B cell (primary cell): ENCODE measurements around the gene NOS1AP. TPM values are rescaled to one million over a fixed set of nuclear protein-coding genes. Genes with fewer than 3 reads are reported as not detected.

Experiments used
- ATAC-seq: fragments of 200-7000 bp; cut with Tn5 transposase; one replicate; pipeline ENCODE4 v1.10.0; 2021; ENCODE audit warnings: low read depth, mild to moderate bottlenecking, moderate number of reproducible peaks, moderate library complexity
- CTCF ChIA-PET: fragments of 350-600 bp; sonication (Branson Sonifier 250); formaldehyde crosslinking; loops from one replicate; lab custom pipeline; 2021; ENCODE audit warnings: antibody characterized with exemption, inconsistent platforms; lab: Charles Lee
- POLR2A ChIA-PET: fragments of 350-600 bp; sonication (Branson Sonifier 250); formaldehyde crosslinking; loops from one replicate; lab custom pipeline; 2021; ENCODE audit warnings: antibody characterized with exemption; lab: Charles Lee
- DNase-seq: peaks from one replicate; pipeline ENCODE4 v3.0.0; 2013
- H2AFZ ChIP-seq: 2 replicates; pipeline ENCODE4 v1.6.1; 2012; ENCODE audit warnings: mild to moderate bottlenecking, low read depth, low read length; ENCODE audit not compliant: insufficient read depth, poor library complexity, severe bottlenecking
- H3K27ac ChIP-seq, 2 donors: 1 replicate in 1 of 2; 2 replicates in 1 of 2; pipeline ENCODE4 v1.5.1; 2012 to 2013; ENCODE audit warnings: low read length in 2 of 2, mild to moderate bottlenecking in 2 of 2, moderate library complexity in 1 of 2
- H3K27me3 ChIP-seq, 4 experiments: fragments of 200-600 bp in 1 of 4; sonication (generic) in 1 of 4; replicated peaks in 1 of 4; 1 replicate in 2 of 4; 2 replicates in 2 of 4; pipeline versions ENCODE4 v1.6.1 to v1.7.0; 2013 to 2016; ENCODE audit warnings: low read length in 3 of 4, mild to moderate bottlenecking in 2 of 4, mixed read lengths in 1 of 4, moderate library complexity in 1 of 4; ENCODE audit not compliant: insufficient read depth in 4 of 4, control insufficient read depth in 3 of 4; ENCODE audit errors: control extremely low read depth in 1 of 4
- H3K36me3 ChIP-seq, 2 experiments: replicated peaks in 1 of 2; 1 replicate in 1 of 2; 2 replicates in 1 of 2; pipeline versions ENCODE4 v1.6.1 to v1.7.1; 2013; ENCODE audit warnings: low read length in 1 of 2; ENCODE audit not compliant: insufficient read depth in 2 of 2, control insufficient read depth in 1 of 2; ENCODE audit errors: control extremely low read depth in 1 of 2, extremely low read depth in 1 of 2
- H3K4me1 ChIP-seq, 2 donors: fragments of 200-600 bp in 1 of 2; sonication (generic) in 1 of 2; 1 replicate in 1 of 2; 2 replicates in 1 of 2; pipeline versions ENCODE4 v1.5.1 to v1.6.1; 2013 to 2017; ENCODE audit warnings: low read length in 2 of 2; ENCODE audit not compliant: control insufficient read depth in 2 of 2, insufficient read depth in 2 of 2
- H3K4me2 ChIP-seq: replicated peaks from 2 replicates; pipeline ENCODE3; 2012; ENCODE audit warnings: mild to moderate bottlenecking, low read depth, low read length; ENCODE audit not compliant: poor library complexity, severe bottlenecking
- H3K4me3 ChIP-seq, 5 experiments: fragments of 200-600 bp in 1 of 5; sonication (generic) in 1 of 5; 1 replicate in 3 of 5; 2 replicates in 2 of 5; pipeline versions ENCODE4 v1.5.1 to v1.7.0; 2011 to 2016; ENCODE audit warnings: low read length in 4 of 5, mild to moderate bottlenecking in 4 of 5, low read depth in 2 of 5, control low read depth in 1 of 5, moderate library complexity in 1 of 5; ENCODE audit not compliant: insufficient read depth in 1 of 5; ENCODE audit errors: control extremely low read depth in 1 of 5, extremely low read depth in 1 of 5
- H3K79me2 ChIP-seq: fragments of 200-600 bp; sonication (generic); one replicate; pipeline ENCODE4 v1.6.0; 2016; ENCODE audit warnings: low read length; ENCODE audit not compliant: control insufficient read depth, insufficient read depth
- H3K9ac ChIP-seq: fragments of 200-600 bp; sonication (generic); 2 replicates; pipeline ENCODE4 v1.6.1; 2017; ENCODE audit warnings: mild to moderate bottlenecking, low read length, moderate library complexity
- H3K9me3 ChIP-seq, 3 donors: one replicate each; pipeline versions ENCODE4 v1.6.1 to v1.7.1; 2013; ENCODE audit warnings: low read length in 2 of 3; ENCODE audit not compliant: control insufficient read depth in 2 of 3, insufficient read depth in 1 of 3; ENCODE audit errors: control extremely low read depth in 1 of 3
- H4K20me1 ChIP-seq: 2 replicates; pipeline ENCODE4 v1.6.0; 2012; ENCODE audit warnings: mild to moderate bottlenecking, low read length; ENCODE audit not compliant: insufficient read depth, control insufficient read depth, poor library complexity, severe bottlenecking
- H3K27ac Mint-ChIP-seq: one replicate; pipeline ENCODE4 v1.8.0; 2021; ENCODE audit warnings: mixed read lengths
- H3K27me3 Mint-ChIP-seq: one replicate; pipeline ENCODE4 v1.8.0; 2021; ENCODE audit warnings: mixed read lengths
- H3K4me1 Mint-ChIP-seq: one replicate; pipeline ENCODE4 v1.8.0; 2021; ENCODE audit warnings: mixed read lengths
- H3K4me3 Mint-ChIP-seq: one replicate; pipeline ENCODE4 v1.8.0; 2021; ENCODE audit warnings: mixed read lengths
- H3K9me3 Mint-ChIP-seq: one replicate; pipeline ENCODE4 v1.8.0; 2022; ENCODE audit warnings: mixed read lengths; ENCODE audit not compliant: insufficient read depth
- CTCF ChIP-seq: fragments of 200-600 bp; IDR thresholded peaks from one replicate; pipeline ENCODE4 v1.8.0; 2022; ENCODE audit warnings: antibody characterized with exemption, mild to moderate bottlenecking
- EZH2 ChIP-seq: IDR thresholded peaks from 2 replicates; pipeline ENCODE4 v1.6.1; 2012; ENCODE audit warnings: borderline replicate concordance, low read depth, mild to moderate bottlenecking, moderate library complexity, low read length; ENCODE audit not compliant: insufficient read depth, poor library complexity, severe bottlenecking
- WGBS: methylation state at CpG from one replicate; pipeline ENCODE4 v1.1.5; 2013; ENCODE audit warnings: missing lambda C conversion rate; ENCODE audit not compliant: insufficient coverage; 5-methylcytosine and 5-hydroxymethylcytosine counted together
- intact Hi-C: fragments of 100-400 bp; cut with micrococcal nuclease; formaldehyde crosslinking; loops from one replicate; pipeline ENCODE4 v1.10.0; 2022
- polyA plus RNA-seq: library from polyadenylated mRNA; depleted of rRNA; stranded (reverse); fragments of >200 nt; gene quantifications from 2 replicates; pipeline ENCODE4 v1.2.3, GENCODE V29; 2012
- total RNA-seq, 2 donors: library from RNA; stranded (reverse); fragments of 120-200 nt in 1 of 2; gene quantifications; 1 replicate in 1 of 2; 2 replicates in 1 of 2; pipeline versions ENCODE4 v1.2.3 to v1.2.4, GENCODE V29; 2013 to 2022

The NOS1AP gene
- total and polyA plus RNA-seq, 2 donors (not counting 1 experiment from before 2014, with no cell fraction given) = 0.32 TPM; not detected in 1

GRCh38 chr1:162317621-162318020 lies 248.1 kb downstream of the NOS1AP start:
- ChIA-PET POLR2A (no interaction called here), CTCF (no interaction called here)
- H3K36me3 ChIP-seq = no peaks in the 10 kb centered on the region
- H3K9ac ChIP-seq = no peak overlapping the region
- no peak for TF ChIP-seq CTCF
- no peak for TF ChIP-seq EZH2
- ATAC-seq (no peak), DNase-seq (no peak)
- WGBS = 57% methylated on average over 1 of the region's 5 CpGs
- no peaks in the 10 kb centered on the region for H3K9me3 Mint-ChIP-seq
- H3K27ac ChIP-seq = no peak overlapping the region
- no peaks in the 10 kb centered on the region for H3K9me3 ChIP-seq
- no peaks in the 10 kb centered on the region for H3K4me1 Mint-ChIP-seq
- H3K27me3 Mint-ChIP-seq = peaks cover 42% of the 10 kb centered on the region
- H3K4me3 Mint-ChIP-seq = no peak overlapping the region
- H3K4me2 ChIP-seq = no peak overlapping the region
- H3K4me1 ChIP-seq = no peaks in the 10 kb centered on the region
- no peak overlapping the region for H3K27ac Mint-ChIP-seq
- H3K4me3 ChIP-seq = no peak overlapping the region
- peaks cover 0 to 3% (median 0%) of the 10 kb centered on the region in 4 experiments for H3K27me3 ChIP-seq
- no peak overlapping the region for H2AFZ ChIP-seq
- H3K79me2 ChIP-seq = no peaks in the 10 kb centered on the region
- H4K20me1 ChIP-seq = no peaks in the 10 kb centered on the region
- intact Hi-C loops = no loop called here

GRCh38 chr1:162319493-162320175 lies 250.1 kb downstream of the NOS1AP start:
- ATAC-seq (no peak), DNase-seq (no peak)
- Histone ChIP-seq H3K4me2 (no peak overlapping the region), H2AFZ (no peak overlapping the region), H3K4me3 (no peak overlapping the region), H3K36me3 (no peaks in the 10 kb centered on the region), H3K9me3 (no peaks in the 10 kb centered on the region), H3K4me1 (no peaks in the 10 kb centered on the region), H3K27me3 (peaks cover 0 to 3% (median 0%) of the 10 kb centered on the region in 4 experiments), H4K20me1 (no peaks in the 10 kb centered on the region), H3K79me2 (no peaks in the 10 kb centered on the region), H3K27ac (no peak overlapping the region), H3K9ac (no peak overlapping the region)
- H3K27me3 Mint-ChIP-seq = peaks cover 39% of the 10 kb centered on the region
- TF ChIP-seq EZH2 = no peak
- TF ChIP-seq CTCF = no peak
- no peak overlapping the region for H3K27ac Mint-ChIP-seq
- H3K4me1 Mint-ChIP-seq = no peaks in the 10 kb centered on the region
- POLR2A ChIA-PET = no interaction called here
- 80% methylated on average over 9 of the region's 9 CpGs for WGBS
- intact Hi-C loops = no loop called here
- no peaks in the 10 kb centered on the region for H3K9me3 Mint-ChIP-seq
- H3K4me3 Mint-ChIP-seq = no peak overlapping the region
- CTCF ChIA-PET = no interaction called here
